ENCODE measurements around the gene SOX6.
"Not testable (repeated sequence)": the region's sequence is repeated elsewhere in the genome, so short reads cannot be mapped to it uniquely, and the experiment has no call there.

SOX6 gene

DNA sequence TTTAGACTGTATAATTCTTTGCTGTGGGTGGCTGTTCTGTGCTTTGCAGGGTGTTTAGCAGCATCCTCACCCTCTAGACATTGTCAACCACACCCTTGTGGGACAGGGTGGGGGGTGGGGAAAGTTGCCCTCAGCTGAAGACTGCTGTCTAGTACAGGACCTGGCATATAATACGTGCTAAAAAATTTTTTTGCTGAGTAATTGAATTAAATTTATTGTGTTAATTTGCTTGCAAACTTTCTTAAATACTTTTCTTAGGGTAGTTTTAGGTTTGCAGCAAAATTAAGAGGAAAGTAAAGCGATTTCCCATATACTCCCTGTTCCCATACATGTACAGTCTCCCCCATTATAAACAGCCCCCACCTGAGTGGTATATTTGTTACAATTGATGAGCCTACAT, 268.5 kb downstream of the SOX6 start:
- DNase-seq, result no peak

DNA sequence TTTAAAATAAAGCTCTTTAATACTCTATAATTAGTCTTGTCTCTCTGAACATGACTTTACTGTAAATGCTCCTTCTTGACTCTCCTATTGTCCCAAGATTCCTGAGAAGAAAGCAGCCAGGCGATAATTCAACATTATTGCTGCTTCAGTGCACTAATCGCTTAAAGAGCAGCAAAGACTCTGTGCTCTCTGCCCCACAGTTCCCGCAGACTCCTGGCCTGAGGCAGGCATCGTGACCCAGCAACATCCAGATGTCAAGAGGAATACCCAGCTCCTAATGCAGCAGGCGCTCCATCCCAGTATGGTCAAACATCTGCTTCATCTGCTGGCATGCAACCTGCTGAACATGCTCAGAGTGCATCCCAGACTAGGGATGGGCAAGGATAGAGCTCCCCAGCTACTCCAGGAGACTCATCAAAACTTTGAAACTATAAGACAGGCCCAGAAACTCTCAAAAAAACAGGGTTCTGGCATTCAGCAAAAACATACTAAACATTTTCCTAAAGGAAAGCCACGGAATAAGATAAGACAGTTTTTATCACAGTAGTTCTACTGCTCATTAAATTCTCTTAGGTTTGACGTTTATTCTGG, 270.0 kb downstream of the SOX6 start:
- no peak for DNase-seq

DNA sequence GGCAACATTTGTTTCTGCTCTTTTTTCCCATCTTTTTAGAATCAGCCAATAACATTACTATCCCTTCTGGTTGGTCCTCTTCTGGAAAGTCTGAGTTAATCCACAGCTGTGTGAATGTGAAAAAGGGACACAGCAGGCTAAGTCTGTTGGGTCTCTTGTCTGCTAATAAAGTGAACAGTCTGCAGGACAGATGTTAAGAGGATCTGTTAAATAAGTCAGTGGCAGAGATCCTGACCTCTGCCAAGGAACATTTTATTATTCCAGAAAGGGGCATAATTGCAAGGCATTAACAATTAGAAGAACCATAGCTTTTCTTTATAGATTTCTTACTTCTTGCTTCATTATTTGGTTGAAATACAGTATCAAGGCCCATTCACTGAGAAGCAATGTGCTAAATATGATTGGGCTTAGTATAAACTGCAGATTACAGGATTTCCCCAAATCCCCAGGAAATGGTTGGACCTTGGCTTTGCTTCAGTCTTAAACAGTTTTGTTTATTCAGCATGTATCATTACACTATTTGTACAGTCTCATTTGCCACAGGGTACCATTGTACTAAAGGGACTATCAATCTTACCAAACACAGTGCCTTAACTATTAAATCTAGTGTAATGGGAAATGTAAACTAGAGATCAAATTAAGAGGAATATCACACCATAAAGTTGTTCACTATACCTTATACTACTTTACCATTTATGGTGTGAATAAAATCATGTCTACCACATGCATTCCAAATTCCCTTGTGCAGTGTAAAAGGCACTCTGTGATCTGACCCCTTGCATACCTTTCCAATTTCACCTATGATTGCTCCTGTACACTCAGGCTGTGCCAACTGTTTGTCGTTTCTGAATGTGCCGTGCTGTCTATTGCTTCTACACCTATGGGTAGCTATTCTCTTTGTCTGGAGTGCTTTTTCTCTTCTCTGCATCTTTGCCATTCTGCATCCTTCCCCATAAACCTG, 274.0 kb downstream of the SOX6 start:
- no peak for DNase-seq

DNA sequence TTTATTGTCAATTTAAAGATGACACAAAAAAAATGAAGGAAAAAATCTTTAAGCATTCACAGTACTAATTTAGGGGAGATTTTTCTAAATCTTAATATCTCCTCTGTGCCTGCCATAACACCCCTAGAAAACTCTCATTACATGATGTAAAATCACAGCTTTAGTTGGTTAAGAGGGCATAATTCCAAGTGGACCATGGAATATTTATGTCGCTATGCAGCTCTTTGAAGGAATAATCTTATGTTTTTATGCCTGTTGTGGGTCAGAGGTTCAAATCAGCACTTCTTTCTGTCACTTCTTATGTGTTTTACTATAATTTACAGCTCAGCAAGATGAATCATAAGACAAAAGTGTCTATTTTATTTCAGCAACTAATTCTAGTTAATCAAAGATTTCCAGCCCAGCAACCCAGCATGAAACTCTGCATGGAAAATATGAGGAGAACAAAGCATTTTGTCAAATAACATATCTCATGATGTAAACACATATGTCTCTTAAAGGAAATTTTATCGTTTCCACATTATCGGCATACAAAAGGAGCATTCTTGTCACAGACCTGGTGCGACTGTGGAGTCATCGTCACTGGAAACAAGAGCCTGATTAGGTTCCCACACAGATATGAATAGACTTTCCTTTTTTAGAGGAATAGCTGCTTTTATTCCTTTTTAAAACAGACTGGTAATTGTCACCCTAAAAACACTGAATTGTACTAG, 274.8 kb downstream of the SOX6 start:
- no peak for DNase-seq

DNA sequence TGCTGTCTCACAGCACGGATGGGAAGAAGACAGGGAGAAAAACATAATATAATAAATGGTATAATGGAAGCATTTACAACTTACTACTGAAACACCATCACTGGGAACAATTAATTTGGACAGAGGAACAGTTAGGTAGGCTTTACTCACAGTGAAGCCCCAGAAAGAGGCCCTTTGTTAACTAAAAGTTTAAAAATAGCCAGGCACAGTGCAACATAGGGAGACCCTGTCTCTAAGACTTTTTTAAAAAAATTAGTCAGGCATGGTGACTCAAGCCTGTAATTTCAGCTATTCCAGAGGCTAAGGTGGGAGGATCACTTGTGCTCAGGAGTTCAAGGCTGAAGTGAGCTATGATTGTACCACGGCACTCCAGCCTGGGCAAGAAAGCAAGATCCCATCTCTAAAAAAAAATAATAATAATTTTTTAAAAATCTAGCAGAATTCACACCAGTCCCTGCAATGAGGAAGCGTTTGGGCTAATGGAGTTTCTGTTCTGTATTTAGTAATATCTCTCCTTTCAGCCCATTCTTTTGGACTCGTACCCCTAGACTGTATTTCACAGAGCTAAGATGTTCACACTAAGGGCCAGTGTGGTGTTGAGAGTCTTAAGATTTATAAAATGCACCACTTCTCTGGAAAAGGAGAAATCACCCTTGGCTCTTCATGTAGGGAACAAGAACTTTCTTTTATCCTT, 275.5 kb downstream of the SOX6 start:
- no peak for DNase-seq

DNA sequence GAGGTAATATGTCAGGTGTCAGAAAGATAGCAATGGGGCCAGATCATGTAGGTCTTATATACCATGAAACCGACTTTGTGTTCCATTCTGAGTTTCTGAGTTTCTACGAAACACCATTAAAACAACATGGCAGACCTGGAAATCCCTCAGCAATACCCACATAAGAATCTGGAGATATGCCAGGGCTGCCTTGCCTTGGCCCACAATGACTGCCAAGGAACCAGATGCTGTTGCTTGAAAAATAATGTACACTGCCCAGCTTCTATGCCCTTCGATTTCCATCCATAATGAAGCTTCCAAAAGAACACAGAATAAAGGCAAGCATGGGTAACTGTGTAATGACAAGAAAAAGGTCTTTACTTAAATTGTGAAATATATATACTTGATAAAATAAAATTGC, 277.4 kb downstream of the SOX6 start:
- no peak for DNase-seq

DNA sequence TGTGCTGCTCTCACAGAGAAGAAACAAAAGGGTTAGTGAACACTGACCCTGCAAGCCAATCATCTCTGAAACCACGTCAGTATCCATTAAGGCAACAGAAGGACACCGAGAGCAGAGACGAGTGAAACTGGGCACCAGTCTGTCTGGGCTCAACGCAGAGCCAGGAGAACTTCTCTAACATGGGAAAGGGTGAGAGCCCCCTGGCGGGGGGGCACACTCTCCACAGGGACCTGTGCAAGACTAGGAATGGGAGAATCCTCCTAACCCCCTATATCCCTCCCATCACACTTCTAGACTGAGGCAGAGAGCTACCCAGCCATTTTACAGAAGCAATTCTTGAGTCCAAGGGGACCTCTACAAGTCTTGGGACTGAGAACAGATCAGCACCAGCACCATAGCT, 285.8 kb downstream of the SOX6 start:
- no peak for DNase-seq

DNA sequence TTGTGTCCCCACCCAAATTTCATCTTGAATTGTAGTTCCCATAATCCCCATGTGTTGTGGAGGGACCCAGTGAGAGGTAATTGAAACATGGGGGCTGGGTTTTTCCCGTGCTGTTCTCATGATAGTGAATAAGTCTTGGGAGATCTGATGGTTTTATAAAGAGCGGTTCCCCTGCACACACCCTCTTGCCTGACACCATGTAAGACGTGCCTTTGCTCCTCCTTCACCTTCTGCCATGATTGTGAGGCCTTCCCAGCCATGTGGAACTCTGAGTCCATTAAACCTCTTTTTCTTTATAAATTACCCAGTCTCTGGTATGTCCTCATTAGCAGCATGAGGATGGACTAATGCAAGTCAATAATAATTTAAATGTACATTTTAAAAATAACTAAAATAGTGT, 289.1 kb downstream of the SOX6 start:
- DNase-seq, result not testable (repeated sequence)

DNA sequence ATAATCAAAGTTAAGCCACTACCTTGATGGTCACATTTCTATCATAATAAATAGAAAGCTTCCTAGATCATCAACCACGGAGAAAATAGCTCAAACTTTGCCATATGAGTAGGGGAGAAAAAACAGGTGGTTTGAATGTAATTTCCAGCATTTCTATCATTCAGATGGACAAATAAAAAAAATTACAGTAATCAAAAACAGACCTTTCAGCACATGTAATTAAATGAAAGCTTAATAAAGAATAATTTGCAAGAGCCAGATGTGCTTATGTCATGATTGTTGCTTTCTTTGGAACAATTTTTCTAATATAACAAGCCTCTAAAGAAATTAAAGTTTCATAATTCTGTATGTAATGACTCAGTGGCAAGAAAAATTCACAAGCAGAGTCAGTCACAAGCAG, 297.0 kb downstream of the SOX6 start:
- no peak for DNase-seq

DNA sequence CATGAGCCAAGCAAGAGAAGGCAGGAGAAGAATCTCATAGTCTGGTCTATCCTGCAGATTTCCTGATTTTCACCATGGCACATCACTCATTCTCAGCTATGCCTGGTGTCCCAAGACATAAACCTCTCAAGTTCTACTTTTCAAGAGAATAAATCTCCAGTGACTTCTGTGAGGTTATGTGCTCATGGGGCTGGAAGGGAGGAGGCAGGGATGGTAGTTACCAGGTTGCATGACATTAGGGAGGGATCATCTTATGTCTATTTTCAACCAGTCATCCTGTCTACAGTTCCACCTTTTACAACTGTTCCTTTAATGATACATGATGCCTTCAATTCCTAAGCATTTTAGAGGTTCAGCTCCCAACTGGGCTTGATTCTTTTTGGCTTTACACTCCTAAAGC, 297.7 kb downstream of the SOX6 start:
- DNase-seq, result no peak

DNA sequence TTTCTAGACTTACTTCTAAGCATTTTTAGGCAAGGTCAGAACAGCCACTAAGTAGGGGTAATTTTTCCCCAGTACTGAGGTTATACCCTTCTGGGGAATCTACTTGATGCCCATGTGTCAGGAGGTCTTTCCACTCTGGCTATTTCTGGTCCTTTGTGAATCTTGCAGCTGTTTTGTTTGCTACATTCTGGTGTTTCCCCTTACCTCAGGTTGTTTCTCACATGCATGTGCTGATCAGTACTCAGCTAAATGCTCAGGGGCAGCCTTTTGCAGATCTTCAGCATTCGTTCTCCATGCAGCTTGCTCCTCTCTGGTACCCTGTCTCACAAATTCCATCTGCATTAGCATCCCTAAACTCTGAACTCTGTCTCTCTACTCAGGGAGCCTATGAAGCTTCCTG, 303.6 kb downstream of the SOX6 start:
- no peak for DNase-seq

DNA sequence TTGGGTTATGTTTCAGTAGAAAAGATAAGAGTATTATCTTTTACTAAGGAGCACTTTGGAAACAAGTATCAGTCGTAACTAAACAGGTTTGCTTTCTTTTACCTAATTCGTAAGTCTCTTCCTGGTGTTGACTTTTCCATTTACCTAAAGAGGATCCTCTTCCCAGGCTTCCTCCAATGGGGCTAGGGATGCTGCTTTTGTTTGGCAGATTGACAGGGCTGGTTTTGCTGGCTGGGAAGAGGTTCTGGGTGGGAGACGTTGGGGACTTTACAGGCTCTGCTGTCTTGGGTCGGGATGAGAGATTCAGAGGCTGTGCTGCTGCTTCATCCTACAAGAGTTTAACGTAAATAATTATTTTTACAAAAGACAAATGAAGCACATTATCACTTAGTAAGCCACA, 306.7 kb downstream of the SOX6 start:
- no peak for DNase-seq

DNA sequence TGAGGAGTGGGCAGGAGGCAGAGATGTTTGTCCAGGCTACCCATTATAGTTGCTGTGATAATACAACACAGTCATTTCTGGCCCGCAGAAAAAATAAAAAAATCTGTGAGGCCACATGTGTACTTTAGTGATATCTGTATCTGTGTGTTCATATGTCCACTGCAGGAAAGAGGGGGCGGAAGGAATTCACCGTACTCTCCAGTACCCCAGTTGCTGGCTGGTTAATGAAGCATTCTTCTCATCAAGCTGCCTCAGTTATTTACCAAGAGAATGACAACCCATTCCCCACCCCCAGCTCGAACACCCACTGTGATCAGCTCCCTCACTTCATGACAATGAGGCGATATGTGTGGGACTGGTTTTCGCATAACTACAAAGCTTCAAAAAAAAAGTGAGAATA, 309.3 kb downstream of the SOX6 start:
- no peak for DNase-seq

DNA sequence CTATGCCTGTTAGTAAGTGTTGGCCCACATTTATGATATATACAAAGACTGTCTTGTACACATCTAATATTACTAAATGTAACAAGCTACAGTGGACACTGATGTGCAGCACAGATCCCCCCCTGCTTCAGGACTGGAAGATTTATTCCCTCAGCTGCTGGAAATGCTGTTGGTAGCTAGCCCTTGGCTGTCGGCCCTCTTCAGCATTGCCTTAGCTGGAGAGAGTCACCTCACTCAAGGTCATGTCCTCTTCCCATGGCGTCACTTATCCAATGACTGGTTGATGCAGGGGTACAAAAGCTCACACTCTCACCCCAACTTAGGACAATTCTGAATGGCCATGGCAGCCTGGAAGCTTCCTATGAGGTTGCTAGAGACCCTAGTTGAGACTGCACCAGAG, 312.7 kb downstream of the SOX6 start:
- no peak for DNase-seq

DNA sequence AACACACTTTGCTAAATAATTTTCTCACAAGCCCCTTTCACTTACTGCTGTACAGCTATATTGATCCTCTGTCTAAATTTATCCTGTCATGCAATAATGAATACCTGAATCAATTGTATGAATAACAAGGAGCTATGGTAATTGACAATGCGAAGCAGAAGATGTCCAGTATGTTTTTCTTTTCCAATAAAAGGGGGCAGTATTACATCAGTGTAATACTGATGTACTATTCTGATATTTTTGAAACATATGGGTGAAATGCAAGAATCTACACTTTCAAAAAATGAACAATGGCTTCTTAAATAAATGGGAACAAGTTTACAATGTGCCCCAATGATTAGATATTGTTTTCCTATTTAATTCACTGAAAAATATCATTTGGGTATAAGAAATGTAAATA, 315.1 kb downstream of the SOX6 start:
- no peak for DNase-seq

DNA sequence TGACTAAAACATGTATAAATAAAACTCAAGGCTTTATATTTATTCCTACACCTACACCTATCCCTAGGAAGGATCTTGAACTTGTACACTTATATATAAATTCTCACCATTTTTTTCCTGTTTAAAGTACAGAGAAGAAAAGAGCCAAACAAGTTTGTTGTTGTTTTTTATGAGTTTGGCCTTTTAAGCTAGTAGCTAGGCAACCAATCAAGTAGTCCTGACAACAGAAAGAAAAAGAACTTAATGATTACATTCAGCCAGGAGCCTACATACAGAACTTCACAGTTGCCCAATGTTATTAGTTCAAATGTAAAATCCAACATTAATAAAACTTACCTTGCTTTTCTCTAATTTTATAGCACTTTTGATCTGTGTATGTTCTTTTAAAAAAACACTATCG, 316.2 kb downstream of the SOX6 start:
- no peak for DNase-seq

DNA sequence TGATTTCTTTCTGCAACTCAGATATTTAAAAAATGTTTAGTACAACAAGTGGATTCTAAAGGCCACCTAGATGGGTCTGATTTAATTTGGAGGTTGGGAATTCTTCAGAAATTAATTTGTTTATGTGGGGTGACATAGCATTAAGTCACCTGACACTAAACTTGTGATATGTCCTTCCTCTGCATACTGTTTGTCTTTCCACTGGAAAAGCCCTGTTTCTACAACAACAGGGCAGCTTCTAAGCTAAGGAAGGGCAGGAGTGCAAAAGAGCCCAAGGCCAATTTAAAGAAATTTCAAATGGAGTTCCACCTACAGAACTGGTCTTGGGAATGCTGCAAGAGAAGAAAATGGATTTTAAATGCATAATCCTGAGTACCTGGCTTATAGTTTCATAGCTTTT, 319.2 kb downstream of the SOX6 start:
- DNase-seq, result no peak

DNA sequence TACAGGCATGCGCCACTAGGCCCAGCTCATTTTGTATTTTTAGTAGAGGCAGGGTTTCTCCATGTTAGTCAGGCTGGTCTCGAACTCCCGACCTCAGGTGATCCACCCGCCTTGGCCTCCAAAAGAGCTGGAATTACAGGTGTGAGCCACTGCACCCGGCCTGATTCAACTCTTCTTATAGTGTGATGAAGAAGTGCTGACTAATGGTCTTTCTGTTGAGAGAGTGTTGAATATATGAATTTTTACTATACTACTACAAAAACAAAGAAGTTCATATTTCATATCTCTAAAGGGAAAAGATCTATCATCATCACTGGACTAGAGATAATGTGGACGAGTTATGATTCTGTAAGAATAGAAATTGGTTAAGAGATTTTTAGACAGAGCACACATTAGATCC, 320.1 kb downstream of the SOX6 start:
- no peak for DNase-seq

DNA sequence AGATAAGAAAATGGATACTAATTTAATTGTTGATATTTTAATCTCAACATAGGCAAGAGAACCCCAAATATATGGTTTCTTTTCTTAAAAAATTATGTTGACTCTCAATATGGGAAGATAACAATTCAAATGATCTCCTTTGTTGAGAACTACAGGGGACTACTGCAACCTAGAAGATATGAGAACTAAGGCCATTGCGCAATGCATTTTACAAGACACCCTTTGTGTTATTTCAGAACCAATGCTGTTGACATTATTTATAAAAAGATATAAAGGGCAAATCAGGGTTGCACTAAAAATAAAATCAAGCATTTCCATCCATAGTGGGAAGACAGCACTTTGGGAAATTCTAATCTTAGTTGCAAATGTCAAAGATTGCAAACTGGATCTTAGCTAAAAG, 322.3 kb downstream of the SOX6 start:
- no peak for DNase-seq

DNA sequence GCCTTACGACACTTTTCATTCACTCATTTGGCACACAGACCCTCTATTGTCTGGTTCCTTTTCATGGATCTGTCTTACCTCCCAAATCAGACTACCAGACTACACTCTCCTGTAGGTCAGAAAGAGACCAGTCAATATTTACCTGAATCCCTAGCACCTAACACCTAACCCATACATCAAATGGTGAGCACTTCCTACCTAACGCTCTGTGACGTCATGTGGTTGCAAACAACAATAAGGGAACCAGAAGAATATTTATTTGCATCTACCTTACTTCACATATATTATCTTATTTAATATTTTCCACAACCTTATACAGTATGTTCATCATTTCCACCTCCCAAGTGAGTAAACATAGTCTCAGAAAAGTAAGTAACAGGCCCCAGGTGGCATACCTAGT, 323.4 kb downstream of the SOX6 start:
- DNase-seq, result no peak

DNA sequence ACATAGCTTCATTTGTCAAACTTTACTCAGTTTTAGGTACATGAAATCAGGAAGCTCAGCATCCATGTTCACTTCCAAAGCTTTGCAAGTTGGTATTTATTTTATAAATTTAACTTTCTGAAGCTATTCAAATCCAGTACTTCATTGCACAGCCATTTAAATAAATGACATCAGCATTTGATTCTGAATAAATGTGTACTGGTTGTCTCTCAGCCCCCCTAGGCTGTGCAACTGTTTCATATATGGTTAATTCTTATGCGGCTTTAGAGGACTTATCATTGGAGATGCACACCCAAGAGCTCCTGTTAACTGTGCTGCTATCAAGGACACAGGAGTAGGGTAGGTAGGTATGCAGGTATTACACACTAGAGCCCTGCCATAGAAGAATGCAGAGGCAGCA, 325.1 kb downstream of the SOX6 start:
- DNase-seq, result no peak

DNA sequence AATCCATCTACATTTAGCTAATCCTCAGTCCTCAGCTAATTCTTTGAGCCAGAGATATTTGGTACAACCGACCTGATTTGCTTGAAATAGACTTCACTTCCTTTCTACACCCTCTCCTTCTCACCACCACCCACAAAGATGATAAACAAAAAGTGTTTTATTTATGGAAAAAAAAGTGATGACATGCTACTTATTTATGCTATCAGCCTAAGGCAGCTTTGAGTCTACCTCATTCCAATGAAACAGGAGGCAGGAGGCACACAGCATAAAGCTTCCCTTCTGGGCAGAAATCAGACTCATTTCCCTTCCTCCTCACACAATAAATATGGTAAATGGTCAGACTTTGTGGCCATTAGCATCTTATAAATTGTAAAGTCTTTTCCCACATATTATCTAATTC, 325.7 kb downstream of the SOX6 start:
- DNase-seq, result no peak

DNA sequence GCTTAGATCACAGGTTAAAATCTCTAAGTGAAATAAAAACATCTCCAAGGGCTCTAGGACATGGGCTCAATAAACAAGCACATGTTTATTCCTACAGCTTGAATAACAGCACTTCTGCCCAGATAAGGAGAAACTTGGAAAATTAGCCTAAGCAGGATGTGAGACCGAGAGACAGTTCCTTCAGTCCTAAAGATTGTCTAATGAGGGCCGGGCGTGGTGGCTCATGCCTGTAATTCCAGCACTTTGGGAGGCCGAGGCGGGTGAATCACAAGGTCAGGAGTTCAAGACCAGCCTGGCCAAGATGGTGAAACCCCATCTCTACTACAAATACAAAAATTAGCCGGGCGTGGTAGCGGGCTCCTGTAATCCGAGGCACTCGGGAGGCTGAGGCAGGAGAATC, 327.2 kb downstream of the SOX6 start:
- not testable (repeated sequence) for DNase-seq

Data from SIG-M5 (cell line).